Astrocyte (in vitro differentiated cells and primary cell): ENCODE measurements around the gene DCUN1D3. TPM values are rescaled to one million over a fixed set of nuclear protein-coding genes. Genes with fewer than 3 reads are reported as not detected.

Source experiments
- DNase-seq: peaks from one replicate; pipeline ENCODE4 v3.0.0-alpha.2; 2010; ENCODE audit warnings: low read depth
- FAIRE-seq: peaks from 2 replicates; lab custom pipeline; 2011; peaks lifted over from hg19 to GRCh38; lab: Jason Lieb, UNC
- H2AFZ ChIP-seq: 2 replicates; pipeline ENCODE4 v1.6.0; 2012; ENCODE audit warnings: low read depth, low read length, inconsistent platforms
- H3K27ac ChIP-seq: 2 replicates; pipeline ENCODE4 v1.5.1; 2011; ENCODE audit warnings: low read depth, low read length, inconsistent platforms
- H3K27me3 ChIP-seq: 2 replicates; pipeline ENCODE4 v1.6.0; 2011; ENCODE audit warnings: low read length, inconsistent platforms; ENCODE audit not compliant: insufficient read depth
- H3K36me3 ChIP-seq: 2 replicates; pipeline ENCODE4 v1.5.1; 2011; ENCODE audit warnings: low read length, inconsistent platforms; ENCODE audit not compliant: insufficient read depth
- H3K4me1 ChIP-seq: 2 replicates; pipeline ENCODE4 v1.5.1; 2011; ENCODE audit warnings: low read length, inconsistent platforms; ENCODE audit not compliant: insufficient read depth
- H3K4me2 ChIP-seq: 2 replicates; pipeline ENCODE4 v1.6.0; 2012; ENCODE audit warnings: low read length, inconsistent platforms
- H3K4me3 ChIP-seq: 2 replicates; pipeline ENCODE4 v1.5.1; 2011; ENCODE audit warnings: low read depth, mild to moderate bottlenecking, low read length, inconsistent platforms; ENCODE audit not compliant: insufficient read depth
- H3K79me2 ChIP-seq: 2 replicates; pipeline ENCODE4 v1.6.0; 2012; ENCODE audit warnings: mild to moderate bottlenecking, low read length, inconsistent platforms; ENCODE audit not compliant: insufficient read depth
- H3K9ac ChIP-seq: 2 replicates; pipeline ENCODE4 v1.6.0; 2012; ENCODE audit warnings: mild to moderate bottlenecking, low read length, inconsistent platforms
- H3K9me3 ChIP-seq: 2 replicates; pipeline ENCODE4 v1.5.1; 2012; ENCODE audit warnings: low read depth, mild to moderate bottlenecking, low read length, inconsistent platforms; ENCODE audit not compliant: insufficient read depth
- H4K20me1 ChIP-seq: 2 replicates; pipeline ENCODE4 v1.6.0; 2012; ENCODE audit warnings: low read length, inconsistent platforms; ENCODE audit not compliant: insufficient read depth
- H3K27ac Mint-ChIP-seq: one replicate; pipeline ENCODE4 v1.8.0; 2021; ENCODE audit warnings: mild to moderate bottlenecking, mixed read lengths; ENCODE audit not compliant: unreplicated experiment
- H3K27me3 Mint-ChIP-seq: one replicate; pipeline ENCODE4 v1.8.0; 2021; ENCODE audit warnings: low read depth, mixed read lengths; ENCODE audit not compliant: unreplicated experiment
- H3K36me3 Mint-ChIP-seq: one replicate; pipeline ENCODE4 v1.8.0; 2021; ENCODE audit warnings: low read depth, mixed read lengths; ENCODE audit not compliant: unreplicated experiment
- H3K4me1 Mint-ChIP-seq: one replicate; pipeline ENCODE4 v1.8.0; 2021; ENCODE audit warnings: low read depth, mixed read lengths; ENCODE audit not compliant: unreplicated experiment
- H3K4me3 Mint-ChIP-seq: one replicate; pipeline ENCODE4 v1.8.0; 2021; ENCODE audit warnings: mild to moderate bottlenecking, moderate library complexity, mixed read lengths; ENCODE audit not compliant: unreplicated experiment
- H3K9me3 Mint-ChIP-seq: one replicate; pipeline ENCODE4 v1.8.0; 2021; ENCODE audit warnings: mild to moderate bottlenecking, mixed read lengths; ENCODE audit not compliant: unreplicated experiment
- CTCF ChIP-seq: IDR thresholded peaks from 2 replicates; pipeline ENCODE4 v1.5.1; 2011; ENCODE audit warnings: low read depth, mild to moderate bottlenecking, inconsistent platforms, low read length, moderate library complexity; ENCODE audit not compliant: insufficient read depth
- EZH2 ChIP-seq: IDR thresholded peaks from 2 replicates; pipeline ENCODE4 v1.6.1; 2012; ENCODE audit warnings: mild to moderate bottlenecking, low read length, inconsistent platforms; ENCODE audit not compliant: insufficient read depth
- total RNA-seq: library from RNA; stranded (reverse); gene quantifications from 2 replicates; pipeline ENCODE4 v1.2.1, GENCODE V29; 2021

DCUN1D3 gene
- total RNA-seq, 1 donor from 2014 or later = 34.0 TPM

- H3K9me3 Mint-ChIP-seq = no peaks in the 10 kb centered on the region
- Histone ChIP-seq H3K4me3 (no peak overlapping the region), H4K20me1 (no peaks in the 10 kb centered on the region), H2AFZ (no peak overlapping the region), H3K9ac (no peak overlapping the region), H3K4me2 (no peak overlapping the region), H3K36me3 (peaks cover 19% of the 10 kb centered on the region), H3K27me3 (no peaks in the 10 kb centered on the region), H3K27ac (no peak overlapping the region), H3K4me1 (no peaks in the 10 kb centered on the region), H3K9me3 (no peaks in the 10 kb centered on the region), H3K79me2 (no peaks in the 10 kb centered on the region)
- no peak for DNase-seq
- no peak overlapping the region for H3K4me3 Mint-ChIP-seq
- no peak for FAIRE-seq
- no peaks in the 10 kb centered on the region for H3K27me3 Mint-ChIP-seq
- TF ChIP-seq EZH2 = no peak
- no peak for TF ChIP-seq CTCF
- H3K36me3 Mint-ChIP-seq = peaks cover 2% of the 10 kb centered on the region
- H3K4me1 Mint-ChIP-seq = no peaks in the 10 kb centered on the region
- no peak overlapping the region for H3K27ac Mint-ChIP-seq
These were observed 77.4 kb downstream of the DCUN1D3 start for GRCh38 chr16:20822521-20823325.

DNA sequence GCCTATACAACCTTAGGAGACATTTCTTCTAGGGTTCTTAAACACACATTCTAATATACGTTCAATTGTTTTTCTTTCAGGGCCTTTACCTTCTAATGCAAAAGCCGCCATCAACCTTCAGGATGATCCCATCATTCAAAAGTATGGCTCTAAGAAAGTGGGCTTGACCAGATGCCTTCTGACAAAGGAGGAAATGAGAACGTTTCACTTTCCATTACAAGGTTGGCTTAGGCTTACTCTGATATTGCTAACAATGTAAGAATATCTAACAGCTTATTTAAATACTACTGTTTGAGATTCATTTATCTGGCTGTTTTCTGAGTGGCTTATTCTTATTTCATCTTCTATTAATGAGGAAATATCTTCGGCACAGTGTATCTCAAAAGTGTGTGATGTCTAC lies 78.5 kb downstream of the DCUN1D3 start:
- TF ChIP-seq CTCF (no peak), EZH2 (no peak)
- H3K4me3 Mint-ChIP-seq = no peak overlapping the region
- Histone ChIP-seq H2AFZ (no peak overlapping the region), H3K9me3 (no peaks in the 10 kb centered on the region), H3K4me2 (no peak overlapping the region), H3K79me2 (no peaks in the 10 kb centered on the region), H3K4me1 (no peaks in the 10 kb centered on the region), H3K27ac (no peak overlapping the region), H3K36me3 (peaks cover 12% of the 10 kb centered on the region), H3K9ac (no peak overlapping the region), H3K27me3 (no peaks in the 10 kb centered on the region), H4K20me1 (no peaks in the 10 kb centered on the region), H3K4me3 (no peak overlapping the region)
- H3K4me1 Mint-ChIP-seq = no peaks in the 10 kb centered on the region
- DNase-seq (no peak), FAIRE-seq (no peak)
- no peak overlapping the region for H3K27ac Mint-ChIP-seq
- peaks cover 2% of the 10 kb centered on the region for H3K36me3 Mint-ChIP-seq
- H3K27me3 Mint-ChIP-seq = no peaks in the 10 kb centered on the region
- no peaks in the 10 kb centered on the region for H3K9me3 Mint-ChIP-seq

DNA sequence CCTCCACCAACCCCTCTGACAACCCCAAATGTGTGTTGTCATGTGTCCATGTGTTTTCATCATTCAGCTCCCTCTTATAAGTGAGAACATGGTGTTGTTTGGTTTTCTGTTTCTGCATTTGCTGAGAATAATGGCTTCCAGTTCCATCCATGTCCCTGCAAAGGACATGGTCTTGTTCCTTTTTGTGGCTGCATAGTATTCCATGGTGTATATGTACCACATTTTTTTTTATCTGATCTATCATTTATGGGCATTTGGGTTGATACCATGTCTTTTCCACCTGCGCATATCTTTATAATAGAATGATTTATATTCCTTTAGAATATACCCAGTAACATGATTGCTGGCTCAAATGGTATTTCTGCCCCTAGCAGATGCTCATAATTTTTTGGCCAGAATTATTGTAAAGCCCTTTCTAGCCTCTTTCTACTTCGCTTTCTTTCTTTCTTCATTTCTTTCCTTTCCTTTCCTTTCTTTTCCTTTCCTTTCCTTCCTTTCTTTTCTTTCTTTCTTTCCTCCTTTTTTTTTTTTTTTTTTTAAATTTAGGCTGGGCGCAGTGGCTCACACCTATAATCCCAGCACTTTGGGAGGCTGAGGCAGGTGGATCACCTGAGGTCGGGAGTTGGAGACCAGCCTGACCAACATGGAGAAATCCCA lies 81.1 kb downstream of the DCUN1D3 start:
- Histone ChIP-seq H3K4me2 (no peak overlapping the region), H4K20me1 (no peaks in the 10 kb centered on the region), H3K9me3 (no peaks in the 10 kb centered on the region), H3K4me3 (no peak overlapping the region), H3K79me2 (no peaks in the 10 kb centered on the region), H2AFZ (no peak overlapping the region), H3K4me1 (peaks cover 6% of the 10 kb centered on the region), H3K36me3 (peaks cover 9% of the 10 kb centered on the region), H3K9ac (no peak overlapping the region), H3K27ac (no peak overlapping the region), H3K27me3 (no peaks in the 10 kb centered on the region)
- Mint-ChIP-seq H3K4me1 (no peaks in the 10 kb centered on the region), H3K9me3 (no peaks in the 10 kb centered on the region), H3K4me3 (no peak overlapping the region), H3K27me3 (no peaks in the 10 kb centered on the region), H3K27ac (no peak overlapping the region), H3K36me3 (peaks cover 2% of the 10 kb centered on the region)
- TF ChIP-seq EZH2 = no peak
- TF ChIP-seq CTCF = no peak
- DNase-seq (no peak), FAIRE-seq (no peak)
